Neural crest cell (in vitro differentiated cells): ENCODE results near the gene ANKS1A. TPM values are rescaled to one million over a fixed set of nuclear protein-coding genes. Genes with fewer than 3 reads are reported as not detected.

Source experiments
- DNase-seq: peaks from one replicate; pipeline ENCODE4 v3.0.0; 2021; ENCODE audit warnings: low read depth, mixed read lengths, low spot score
- H3K27ac Mint-ChIP-seq: one replicate; pipeline ENCODE4 v1.8.0; 2021; ENCODE audit warnings: mild to moderate bottlenecking, mixed read lengths; ENCODE audit not compliant: unreplicated experiment
- H3K27me3 Mint-ChIP-seq: 2 replicates; pipeline ENCODE4 v1.8.0; 2021; ENCODE audit warnings: low read depth, mild to moderate bottlenecking, mixed read lengths
- H3K36me3 Mint-ChIP-seq: 2 replicates; pipeline ENCODE4 v1.8.0; 2021; ENCODE audit warnings: low read depth, mild to moderate bottlenecking, mixed read lengths
- H3K4me1 Mint-ChIP-seq: 2 replicates; pipeline ENCODE4 v1.8.0; 2021; ENCODE audit warnings: mixed read lengths
- H3K4me3 Mint-ChIP-seq: one replicate; pipeline ENCODE4 v1.8.0; 2021; ENCODE audit warnings: mild to moderate bottlenecking, mixed read lengths
- H3K9me3 Mint-ChIP-seq: 2 replicates; pipeline ENCODE4 v1.8.0; 2021; ENCODE audit warnings: mixed read lengths
- total RNA-seq: library from RNA; stranded (reverse); gene quantifications from 2 replicates; pipeline ENCODE4 v1.2.1, GENCODE V29; 2021
- TF ChIP-seq, protein P1 (sequence below): fragments of 200-600 bp; sonication (generic); conservative IDR thresholded peaks from 2 replicates; pipeline ENCODE4 v1.5.0; 2021; ENCODE audit warnings: antibody characterized with exemption, mild to moderate bottlenecking

The ANKS1A gene
- total RNA-seq, 1 donor from 2014 or later = 33.2 TPM

DNA sequence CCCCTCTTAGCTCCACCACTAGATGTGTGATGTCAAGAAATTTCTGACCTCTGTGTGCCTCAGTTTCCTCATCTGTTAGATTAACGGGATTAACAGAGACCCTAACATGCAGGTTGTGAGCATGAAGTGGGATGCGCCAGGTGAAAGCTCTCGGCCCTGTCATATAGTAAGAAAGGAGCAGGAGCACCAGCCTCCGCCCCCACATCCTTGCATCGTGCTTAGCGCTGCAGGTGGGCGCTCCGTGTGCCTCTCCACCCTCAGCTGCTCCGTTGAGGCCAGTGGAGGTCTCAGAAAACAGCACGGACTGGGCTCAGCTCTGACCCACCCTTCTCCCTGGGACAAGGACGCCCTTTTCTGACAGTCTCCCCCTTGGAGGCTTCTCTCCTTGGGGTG is 188.7 kb downstream of the ANKS1A start:
- H3K27me3 Mint-ChIP-seq = no peaks in the 10 kb centered on the region
- peaks cover 14% of the 10 kb centered on the region for H3K4me1 Mint-ChIP-seq
- no peak for DNase-seq
- H3K27ac Mint-ChIP-seq = no peak overlapping the region
- H3K9me3 Mint-ChIP-seq = no peaks in the 10 kb centered on the region
- TF ChIP-seq, protein P1, sequence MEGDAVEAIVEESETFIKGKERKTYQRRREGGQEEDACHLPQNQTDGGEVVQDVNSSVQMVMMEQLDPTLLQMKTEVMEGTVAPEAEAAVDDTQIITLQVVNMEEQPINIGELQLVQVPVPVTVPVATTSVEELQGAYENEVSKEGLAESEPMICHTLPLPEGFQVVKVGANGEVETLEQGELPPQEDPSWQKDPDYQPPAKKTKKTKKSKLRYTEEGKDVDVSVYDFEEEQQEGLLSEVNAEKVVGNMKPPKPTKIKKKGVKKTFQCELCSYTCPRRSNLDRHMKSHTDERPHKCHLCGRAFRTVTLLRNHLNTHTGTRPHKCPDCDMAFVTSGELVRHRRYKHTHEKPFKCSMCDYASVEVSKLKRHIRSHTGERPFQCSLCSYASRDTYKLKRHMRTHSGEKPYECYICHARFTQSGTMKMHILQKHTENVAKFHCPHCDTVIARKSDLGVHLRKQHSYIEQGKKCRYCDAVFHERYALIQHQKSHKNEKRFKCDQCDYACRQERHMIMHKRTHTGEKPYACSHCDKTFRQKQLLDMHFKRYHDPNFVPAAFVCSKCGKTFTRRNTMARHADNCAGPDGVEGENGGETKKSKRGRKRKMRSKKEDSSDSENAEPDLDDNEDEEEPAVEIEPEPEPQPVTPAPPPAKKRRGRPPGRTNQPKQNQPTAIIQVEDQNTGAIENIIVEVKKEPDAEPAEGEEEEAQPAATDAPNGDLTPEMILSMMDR = no peak
- no peak overlapping the region for H3K4me3 Mint-ChIP-seq
- peaks cover 3% of the 10 kb centered on the region for H3K36me3 Mint-ChIP-seq

DNA sequence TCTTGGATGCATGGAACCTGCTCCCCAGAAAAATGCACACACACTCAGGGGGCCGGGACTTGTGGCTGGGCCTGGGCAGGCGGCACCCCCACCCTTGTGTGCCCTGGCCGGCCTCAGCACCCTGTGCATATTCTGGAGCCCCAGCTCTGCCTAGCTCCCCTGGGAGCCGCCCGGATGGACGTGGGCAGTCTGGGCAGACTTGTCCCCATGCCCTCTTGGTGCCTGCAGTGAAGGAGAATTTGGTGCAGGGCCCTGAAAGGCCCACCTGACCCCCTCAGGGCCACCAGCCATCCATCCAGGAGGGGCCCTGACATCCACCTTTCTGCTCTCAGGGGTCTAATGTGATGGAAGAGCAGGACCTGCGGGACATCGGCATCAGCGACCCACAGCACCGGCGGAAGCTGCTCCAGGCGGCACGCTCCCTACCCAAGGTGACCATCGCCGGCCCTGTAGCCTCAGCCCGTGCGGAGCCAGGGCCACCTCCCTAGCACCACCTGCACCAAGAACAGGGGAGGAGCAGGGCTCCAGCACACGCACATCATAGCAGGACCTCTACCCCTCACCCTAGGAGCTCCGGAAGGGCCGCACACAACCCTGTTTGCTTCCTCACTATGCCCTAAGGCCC is 189.3 kb downstream of the ANKS1A start:
- TF ChIP-seq, protein P1 = no peak
- peaks cover 14% of the 10 kb centered on the region for H3K4me1 Mint-ChIP-seq
- DNase-seq = no peak
- peaks cover 3% of the 10 kb centered on the region for H3K36me3 Mint-ChIP-seq
- no peaks in the 10 kb centered on the region for H3K9me3 Mint-ChIP-seq
- H3K27ac Mint-ChIP-seq = no peak overlapping the region
- H3K4me3 Mint-ChIP-seq = no peak overlapping the region
- no peaks in the 10 kb centered on the region for H3K27me3 Mint-ChIP-seq

DNA sequence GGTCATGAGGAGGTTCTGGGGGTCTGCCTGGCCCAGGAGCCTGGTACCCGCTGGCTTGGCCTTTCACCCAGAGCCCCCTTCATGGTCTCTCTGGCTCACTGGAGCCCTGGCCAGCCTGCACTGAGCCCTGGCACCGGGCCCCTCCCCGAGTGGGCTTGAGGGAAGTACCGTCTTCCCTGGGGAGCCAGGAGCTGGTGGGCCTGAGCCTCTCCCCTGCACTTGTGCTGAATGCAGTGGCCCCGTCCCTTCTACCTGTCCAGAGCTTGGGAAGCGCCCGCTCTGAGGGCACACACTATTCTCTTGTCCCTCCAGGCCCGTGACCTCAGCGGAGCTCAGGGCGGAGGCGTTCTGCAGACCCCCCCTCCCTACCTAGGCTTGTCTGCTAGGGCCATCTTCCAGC is 189.8 kb downstream of the ANKS1A start:
- Mint-ChIP-seq H3K4me1 (peaks cover 14% of the 10 kb centered on the region), H3K4me3 (no peak overlapping the region), H3K27ac (no peak overlapping the region), H3K36me3 (peaks cover 2% of the 10 kb centered on the region), H3K27me3 (no peaks in the 10 kb centered on the region), H3K9me3 (no peaks in the 10 kb centered on the region)
- no peak for DNase-seq
- TF ChIP-seq, protein P1 = no peak

DNA sequence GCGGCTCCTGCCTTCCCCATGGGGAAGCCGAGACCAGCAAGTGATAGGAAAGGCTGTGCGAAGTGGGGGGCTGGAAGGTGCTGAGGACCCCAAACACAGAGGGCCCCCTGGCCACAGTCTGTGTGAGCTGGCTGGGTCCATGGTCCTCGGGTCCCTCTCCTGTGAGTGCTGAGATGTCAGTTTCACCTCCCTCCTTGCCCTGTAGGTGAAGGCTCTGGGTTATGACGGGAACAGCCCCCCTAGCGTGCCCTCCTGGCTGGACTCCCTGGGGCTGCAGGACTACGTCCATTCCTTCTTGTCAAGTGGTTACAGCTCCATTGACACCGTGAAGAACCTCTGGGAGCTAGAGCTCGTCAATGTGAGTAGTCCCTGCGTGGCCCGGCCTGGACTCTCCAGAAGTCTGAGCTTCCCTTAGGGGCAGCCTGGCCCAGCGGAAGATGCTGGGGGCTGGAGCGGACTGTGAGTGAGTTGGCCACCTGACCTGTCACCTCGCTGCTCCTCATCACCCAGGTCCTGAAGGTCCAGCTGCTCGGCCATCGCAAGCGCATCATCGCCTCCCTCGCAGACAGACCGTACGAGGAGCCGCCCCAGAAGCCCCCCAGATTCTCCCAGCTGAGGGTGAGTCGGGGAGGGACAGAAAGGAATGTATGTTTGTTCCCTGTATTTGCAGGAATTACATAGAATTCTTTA is 190.4 kb downstream of the ANKS1A start:
- no peaks in the 10 kb centered on the region for H3K9me3 Mint-ChIP-seq
- H3K4me3 Mint-ChIP-seq = no peak overlapping the region
- no peak overlapping the region for H3K27ac Mint-ChIP-seq
- TF ChIP-seq, protein P1 = no peak
- H3K27me3 Mint-ChIP-seq = no peaks in the 10 kb centered on the region
- no peaks in the 10 kb centered on the region for H3K36me3 Mint-ChIP-seq
- H3K4me1 Mint-ChIP-seq = peaks cover 14% of the 10 kb centered on the region
- DNase-seq = no peak

DNA sequence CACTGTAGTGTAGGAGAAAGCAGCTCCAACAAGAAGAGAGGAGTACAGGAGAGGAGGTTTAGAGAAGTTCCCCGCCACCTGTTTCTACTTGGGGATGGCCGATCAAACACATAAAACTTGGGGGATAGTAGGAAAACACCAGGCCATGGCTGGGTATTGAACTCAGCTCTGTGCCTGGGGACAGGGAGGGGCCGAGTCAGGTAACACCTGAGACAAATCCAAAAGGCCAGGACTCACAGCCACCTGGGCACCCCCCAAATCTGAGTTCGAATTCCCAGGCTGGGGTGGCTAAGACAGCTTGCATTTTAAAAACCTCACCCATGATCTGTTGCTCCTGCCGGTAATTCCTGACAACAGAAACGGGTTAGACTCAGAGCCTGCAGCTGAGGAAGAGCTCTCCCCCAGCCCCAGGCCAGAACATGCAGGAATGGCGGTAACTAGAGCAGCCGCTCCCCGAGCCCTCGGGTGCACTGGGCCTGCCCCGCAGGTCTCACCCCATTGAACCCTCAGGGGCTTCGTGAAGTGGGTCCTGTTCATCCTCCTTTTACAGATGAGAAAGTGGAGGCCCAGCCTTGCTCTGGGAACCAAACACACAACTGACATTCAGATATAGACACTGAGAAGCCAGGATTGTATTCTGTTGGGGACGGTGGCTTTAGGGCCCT is 191.1 kb downstream of the ANKS1A start:
- Mint-ChIP-seq H3K4me3 (no peak overlapping the region), H3K4me1 (peaks cover 14% of the 10 kb centered on the region), H3K27ac (no peak overlapping the region), H3K36me3 (no peaks in the 10 kb centered on the region), H3K9me3 (no peaks in the 10 kb centered on the region), H3K27me3 (no peaks in the 10 kb centered on the region)
- DNase-seq = no peak
- TF ChIP-seq, protein P1 = no peak
